GM21526 (cell line): Measurements from ENCODE around the gene MYOM3.
"Not testable (repeated sequence)": the region's sequence is repeated elsewhere in the genome, so short reads cannot be mapped to it uniquely, and the experiment has no call there.

Experiments used
- ATAC-seq: cut with Tn5 transposase; IDR thresholded peaks from one replicate; pipeline ENCODE4 v1.9.1; 2021; ENCODE audit warnings: moderate library complexity; ENCODE audit not compliant: unreplicated experiment, low FRiP score

The MYOM3 gene

DNA sequence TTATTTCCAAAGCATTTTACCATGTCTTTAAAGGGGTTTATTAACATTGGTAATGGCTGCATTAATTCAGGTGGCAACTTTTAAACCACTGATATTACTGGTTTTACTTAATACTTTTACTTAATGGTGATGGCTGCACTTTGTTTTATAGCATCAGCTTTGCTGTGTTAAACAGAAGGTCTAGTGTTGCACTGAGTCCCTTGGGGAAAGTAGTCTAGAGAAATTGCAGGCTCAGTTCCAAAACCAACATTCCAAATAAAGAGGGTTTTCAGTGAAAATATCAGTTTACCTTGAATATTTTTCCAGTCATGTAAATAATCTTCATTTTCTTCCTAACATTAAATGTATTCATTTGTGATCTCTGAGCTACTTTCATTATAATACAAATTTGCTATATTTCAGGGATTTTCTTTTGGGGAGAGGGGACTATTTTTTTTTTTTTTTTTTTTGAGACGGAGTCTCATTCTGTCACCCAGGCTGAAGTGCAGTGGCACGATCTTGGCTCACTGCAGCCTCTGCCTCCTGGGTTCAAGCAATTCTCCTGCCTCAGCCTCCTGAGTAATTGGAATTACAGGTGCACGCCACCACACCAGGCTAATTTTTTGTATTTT, 103.3 kb downstream of the MYOM3 start:
- not testable (repeated sequence) for ATAC-seq

DNA sequence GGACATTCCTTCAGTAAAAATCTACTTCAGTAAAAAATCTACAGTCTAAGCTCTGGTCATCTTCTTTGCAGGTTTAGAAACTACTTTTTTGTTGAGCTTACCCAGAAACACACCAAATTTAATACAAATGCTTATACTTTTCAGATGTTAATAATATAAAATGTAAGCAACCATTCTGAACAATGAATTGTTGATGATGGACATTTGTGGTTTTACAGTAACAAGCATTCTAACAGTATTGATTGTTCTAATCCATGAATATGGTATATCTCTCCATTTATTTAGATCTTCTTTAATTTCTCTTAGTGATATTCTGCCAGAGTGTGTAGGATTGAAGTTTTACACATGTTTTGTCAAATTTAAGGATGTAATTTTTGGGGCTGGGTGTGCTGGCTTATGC, 104.9 kb downstream of the MYOM3 start:
- ATAC-seq, result no peak
